Measurements from ENCODE around the gene MCM9. TPM values are rescaled to one million over a fixed set of nuclear protein-coding genes. Genes with fewer than 3 reads are reported as not detected.

MCM9 gene
- total RNA-seq, 1 donor from 2014 or later = 10.1 TPM

- Mint-ChIP-seq H3K27ac (ENCODE audit: unreplicated experiment) (no peak overlapping the region), H3K36me3 (ENCODE audit: low read depth, unreplicated experiment) (peaks cover 16% of the 10 kb centered on the region)
- H3K4me1 ChIP-seq (ENCODE audit: insufficient read depth, low read length) = no peaks in the 10 kb centered on the region
Measured at GRCh38 chr6:118826096-118826495, 108.9 kb downstream of the MCM9 start.

GRCh38 chr6:118825661-118826060, 109.3 kb downstream of the MCM9 start:
- no peak overlapping the region for H3K4me3 ChIP-seq (ENCODE audit: insufficient read depth, low read depth, low read length)
- no peaks in the 10 kb centered on the region for H3K4me1 ChIP-seq (ENCODE audit: insufficient read depth, low read length)
- Mint-ChIP-seq H3K4me1 (ENCODE audit: low read depth, unreplicated experiment) (no peaks in the 10 kb centered on the region), H3K9me3 (ENCODE audit: unreplicated experiment) (no peaks in the 10 kb centered on the region), H3K27me3 (ENCODE audit: low read depth, unreplicated experiment) (no peaks in the 10 kb centered on the region), H3K4me3 (ENCODE audit: unreplicated experiment) (no peak overlapping the region), H3K27ac (ENCODE audit: unreplicated experiment) (no peak overlapping the region), H3K36me3 (ENCODE audit: low read depth, unreplicated experiment) (peaks cover 16% of the 10 kb centered on the region)
- H4K20me1 ChIP-seq (ENCODE audit: insufficient read depth, low read length) = no peaks in the 10 kb centered on the region
- H3K9ac ChIP-seq (ENCODE audit: low read length) = no peak overlapping the region
- no peak overlapping the region for H2AFZ ChIP-seq (ENCODE audit: low read depth, low read length)
- H3K9me3 ChIP-seq (ENCODE audit: insufficient read depth, low read depth, low read length) = no peaks in the 10 kb centered on the region
- no peaks in the 10 kb centered on the region for H3K79me2 ChIP-seq (ENCODE audit: insufficient read depth, low read length)
- H3K27ac ChIP-seq (ENCODE audit: low read depth, low read length) = no peak overlapping the region
- peaks cover 4% of the 10 kb centered on the region for H3K36me3 ChIP-seq (ENCODE audit: insufficient read depth, low read length)
- no peak for DNase-seq (ENCODE audit: low read depth)
- no peak for FAIRE-seq
- no peak for TF ChIP-seq EZH2 (IDR thresholded peaks at IDR 0.05; ENCODE audit: insufficient read depth, low read length)
- TF ChIP-seq, protein P1, sequence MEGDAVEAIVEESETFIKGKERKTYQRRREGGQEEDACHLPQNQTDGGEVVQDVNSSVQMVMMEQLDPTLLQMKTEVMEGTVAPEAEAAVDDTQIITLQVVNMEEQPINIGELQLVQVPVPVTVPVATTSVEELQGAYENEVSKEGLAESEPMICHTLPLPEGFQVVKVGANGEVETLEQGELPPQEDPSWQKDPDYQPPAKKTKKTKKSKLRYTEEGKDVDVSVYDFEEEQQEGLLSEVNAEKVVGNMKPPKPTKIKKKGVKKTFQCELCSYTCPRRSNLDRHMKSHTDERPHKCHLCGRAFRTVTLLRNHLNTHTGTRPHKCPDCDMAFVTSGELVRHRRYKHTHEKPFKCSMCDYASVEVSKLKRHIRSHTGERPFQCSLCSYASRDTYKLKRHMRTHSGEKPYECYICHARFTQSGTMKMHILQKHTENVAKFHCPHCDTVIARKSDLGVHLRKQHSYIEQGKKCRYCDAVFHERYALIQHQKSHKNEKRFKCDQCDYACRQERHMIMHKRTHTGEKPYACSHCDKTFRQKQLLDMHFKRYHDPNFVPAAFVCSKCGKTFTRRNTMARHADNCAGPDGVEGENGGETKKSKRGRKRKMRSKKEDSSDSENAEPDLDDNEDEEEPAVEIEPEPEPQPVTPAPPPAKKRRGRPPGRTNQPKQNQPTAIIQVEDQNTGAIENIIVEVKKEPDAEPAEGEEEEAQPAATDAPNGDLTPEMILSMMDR (IDR thresholded peaks at IDR 0.05; ENCODE audit: insufficient read depth, low read depth, low read length) = no peak
- H3K27me3 ChIP-seq (ENCODE audit: insufficient read depth, low read length) = no peaks in the 10 kb centered on the region
- no peak overlapping the region for H3K4me2 ChIP-seq (ENCODE audit: low read length)

More at GRCh38 chr6:118826096-118826495, 108.9 kb downstream of the MCM9 start:
- Histone ChIP-seq H3K27ac (ENCODE audit: low read depth, low read length) (no peak overlapping the region), H3K9ac (ENCODE audit: low read length) (no peak overlapping the region), H3K4me2 (ENCODE audit: low read length) (no peak overlapping the region), H3K9me3 (ENCODE audit: insufficient read depth, low read depth, low read length) (no peaks in the 10 kb centered on the region), H3K4me3 (ENCODE audit: insufficient read depth, low read depth, low read length) (no peak overlapping the region), H3K27me3 (ENCODE audit: insufficient read depth, low read length) (no peaks in the 10 kb centered on the region), H4K20me1 (ENCODE audit: insufficient read depth, low read length) (no peaks in the 10 kb centered on the region), H3K79me2 (ENCODE audit: insufficient read depth, low read length) (no peaks in the 10 kb centered on the region), H3K36me3 (ENCODE audit: insufficient read depth, low read length) (peaks cover 4% of the 10 kb centered on the region), H2AFZ (ENCODE audit: low read depth, low read length) (no peak overlapping the region)
- H3K27me3 Mint-ChIP-seq (ENCODE audit: low read depth, unreplicated experiment) = no peaks in the 10 kb centered on the region
- FAIRE-seq (no peak), DNase-seq (ENCODE audit: low read depth) (no peak)
- H3K4me1 Mint-ChIP-seq (ENCODE audit: low read depth, unreplicated experiment) = no peaks in the 10 kb centered on the region
- H3K9me3 Mint-ChIP-seq (ENCODE audit: unreplicated experiment) = no peaks in the 10 kb centered on the region
- no peak overlapping the region for H3K4me3 Mint-ChIP-seq (ENCODE audit: unreplicated experiment)
- no peak for TF ChIP-seq EZH2 (IDR thresholded peaks at IDR 0.05; ENCODE audit: insufficient read depth, low read length)
- TF ChIP-seq, protein P1 (IDR thresholded peaks at IDR 0.05; ENCODE audit: insufficient read depth, low read depth, low read length) = no peak

DNA sequence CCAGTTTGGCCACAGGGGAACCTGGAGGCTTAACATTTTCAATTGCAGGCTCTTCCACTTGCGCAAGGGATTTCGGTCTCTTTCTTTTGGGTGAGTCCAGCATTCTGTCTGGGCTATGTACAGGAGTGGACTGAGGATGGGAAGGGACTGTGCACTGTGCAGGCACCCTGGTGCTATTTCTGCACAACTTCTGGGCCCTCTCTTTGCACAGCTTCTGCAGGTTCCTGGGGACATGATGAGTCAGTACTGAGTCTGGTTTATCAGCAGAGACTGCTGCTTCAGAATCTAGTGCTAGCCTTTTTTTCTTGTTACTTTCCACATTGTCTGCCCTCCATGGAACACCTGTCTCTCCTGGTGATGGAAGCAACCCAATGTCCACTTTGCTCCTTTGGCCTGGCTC, 119.5 kb downstream of the MCM9 start:
- Histone ChIP-seq H3K9me3 (ENCODE audit: insufficient read depth, low read depth, low read length) (no peaks in the 10 kb centered on the region), H2AFZ (ENCODE audit: low read depth, low read length) (no peak overlapping the region), H3K4me1 (ENCODE audit: insufficient read depth, low read length) (no peaks in the 10 kb centered on the region), H3K4me2 (ENCODE audit: low read length) (no peak overlapping the region), H3K27ac (ENCODE audit: low read depth, low read length) (no peak overlapping the region), H3K9ac (ENCODE audit: low read length) (no peak overlapping the region), H3K4me3 (ENCODE audit: insufficient read depth, low read depth, low read length) (no peak overlapping the region), H3K36me3 (ENCODE audit: insufficient read depth, low read length) (peaks cover 6% of the 10 kb centered on the region), H3K79me2 (ENCODE audit: insufficient read depth, low read length) (no peaks in the 10 kb centered on the region), H4K20me1 (ENCODE audit: insufficient read depth, low read length) (no peaks in the 10 kb centered on the region), H3K27me3 (ENCODE audit: insufficient read depth, low read length) (no peaks in the 10 kb centered on the region)
- H3K36me3 Mint-ChIP-seq (ENCODE audit: low read depth, unreplicated experiment) = peaks cover 21% of the 10 kb centered on the region
- H3K27ac Mint-ChIP-seq (ENCODE audit: unreplicated experiment) = no peak overlapping the region
- H3K4me3 Mint-ChIP-seq (ENCODE audit: unreplicated experiment) = no peak overlapping the region
- no peak for FAIRE-seq
- H3K4me1 Mint-ChIP-seq (ENCODE audit: low read depth, unreplicated experiment) = peaks cover 9% of the 10 kb centered on the region
- TF ChIP-seq, protein P1 (IDR thresholded peaks at IDR 0.05; ENCODE audit: insufficient read depth, low read depth, low read length) = no peak
- TF ChIP-seq EZH2 (IDR thresholded peaks at IDR 0.05; ENCODE audit: insufficient read depth, low read length) = no peak
- no peaks in the 10 kb centered on the region for H3K27me3 Mint-ChIP-seq (ENCODE audit: low read depth, unreplicated experiment)
- no peak for DNase-seq (ENCODE audit: low read depth)
- H3K9me3 Mint-ChIP-seq (ENCODE audit: unreplicated experiment) = peaks cover 5% of the 10 kb centered on the region

Data from astrocyte (in vitro differentiated cells and primary cell).